KMS-11 (cell line): ENCODE measurements around the gene TRPV3.

Source experiments
- H2AFZ ChIP-seq: fragments of 200-600 bp; sonication (generic); 2 replicates; pipeline ENCODE4 v1.6.1; 2016; ENCODE audit warnings: antibody characterized with exemption, mixed run types, low read depth
- H3K27ac ChIP-seq: fragments of 200-600 bp; sonication (generic); 2 replicates; pipeline ENCODE4 v1.6.1; 2016; ENCODE audit warnings: mild to moderate bottlenecking, mixed run types
- H3K27me3 ChIP-seq: fragments of 200-600 bp; sonication (generic); 2 replicates; pipeline ENCODE4 v1.6.1; 2017; ENCODE audit warnings: mild to moderate bottlenecking, low read depth, mixed run types, moderate library complexity; ENCODE audit not compliant: insufficient read depth
- H3K36me3 ChIP-seq: fragments of 200-600 bp; sonication (generic); 2 replicates; pipeline ENCODE4 v1.6.1; 2017; ENCODE audit warnings: mild to moderate bottlenecking, mixed run types; ENCODE audit not compliant: insufficient read depth
- H3K4me1 ChIP-seq: fragments of 200-600 bp; sonication (generic); 2 replicates; pipeline ENCODE4 v1.6.1; 2016; ENCODE audit warnings: mild to moderate bottlenecking, low read depth, mixed run types; ENCODE audit not compliant: poor library complexity, severe bottlenecking
- H3K4me2 ChIP-seq: fragments of 200-600 bp; sonication (generic); 2 replicates; pipeline ENCODE4 v1.7.0; 2016; ENCODE audit warnings: mild to moderate bottlenecking, mixed run types
- H3K4me3 ChIP-seq: fragments of 200-600 bp; sonication (generic); IDR thresholded peaks from 2 replicates; pipeline ENCODE4 v1.6.1; 2017; ENCODE audit warnings: low read depth, low read length, mixed read lengths; ENCODE audit not compliant: insufficient read depth
- H3K79me2 ChIP-seq: fragments of 200-600 bp; sonication (generic); 2 replicates; pipeline ENCODE4 v1.6.1; 2016; ENCODE audit warnings: low read depth, mixed run types; ENCODE audit not compliant: insufficient read depth
- H3K9ac ChIP-seq: fragments of 200-600 bp; sonication (generic); 2 replicates; pipeline ENCODE4 v1.6.1; 2016; ENCODE audit warnings: mild to moderate bottlenecking, mixed run types
- H4K20me1 ChIP-seq: fragments of 200-600 bp; sonication (generic); 2 replicates; pipeline ENCODE4 v1.6.1; 2016; ENCODE audit warnings: mild to moderate bottlenecking, mixed run types; ENCODE audit not compliant: insufficient read depth
- CTCF ChIP-seq: fragments of 200-600 bp; sonication (generic); conservative IDR thresholded peaks from 2 replicates; pipeline ENCODE4 v1.6.1; 2017; ENCODE audit warnings: low read depth, mild to moderate bottlenecking, antibody characterized with exemption, low read length, moderate library complexity, mixed read lengths

TRPV3 gene

GRCh38 chr17:3482852-3483251, 74.8 kb downstream of the TRPV3 start:
- Histone ChIP-seq H3K9ac (no peak overlapping the region), H3K27ac (no peak overlapping the region), H3K4me2 (no peak overlapping the region), H3K4me3 (no peak overlapping the region), H3K36me3 (no peaks in the 10 kb centered on the region), H4K20me1 (no peaks in the 10 kb centered on the region), H2AFZ (no peak overlapping the region), H3K79me2 (no peaks in the 10 kb centered on the region), H3K27me3 (no peaks in the 10 kb centered on the region), H3K4me1 (no peaks in the 10 kb centered on the region)
- no peak for TF ChIP-seq CTCF

- H3K4me3 ChIP-seq, result no peak overlapping the region
- H3K9ac ChIP-seq, result no peak overlapping the region
- H2AFZ ChIP-seq, result no peak overlapping the region
- H4K20me1 ChIP-seq, result no peaks in the 10 kb centered on the region
- no peaks in the 10 kb centered on the region for H3K27me3 ChIP-seq
- H3K4me1 ChIP-seq, result no peaks in the 10 kb centered on the region
- no peak for TF ChIP-seq CTCF
- no peaks in the 10 kb centered on the region for H3K79me2 ChIP-seq
- no peak overlapping the region for H3K4me2 ChIP-seq
- H3K36me3 ChIP-seq, result no peaks in the 10 kb centered on the region
- no peak overlapping the region for H3K27ac ChIP-seq
Measured at GRCh38 chr17:3479988-3480387, 77.6 kb downstream of the TRPV3 start.

GRCh38 chr17:3475812-3476610, 81.6 kb downstream of the TRPV3 start, which contains the start of gene ASPA:
ASPA (plus strand) TSS chr17:3475997; CDS start chr17:3476160, 163 bp downstream.
- H3K79me2 ChIP-seq, result no peaks in the 10 kb centered on the region
- no peak for TF ChIP-seq CTCF
- H3K4me2 ChIP-seq, result no peak within 1 kb of the TSS
- H3K4me3 ChIP-seq, result no peak within 1 kb of the TSS
- H3K27me3 ChIP-seq, result no peaks in the 10 kb centered on the region
- no peaks in the 10 kb centered on the region for H3K36me3 ChIP-seq
- no peak within 1 kb of the TSS for H3K27ac ChIP-seq
- H3K9ac ChIP-seq, result no peak within 1 kb of the TSS
- no peak within 1 kb of the TSS for H2AFZ ChIP-seq
- H3K4me1 ChIP-seq, result no peaks in the 10 kb centered on the region
- no peaks in the 10 kb centered on the region for H4K20me1 ChIP-seq

GRCh38 chr17:3475251-3475685, 82.3 kb downstream of the TRPV3 start:
- Histone ChIP-seq H3K9ac (no peak overlapping the region), H2AFZ (no peak overlapping the region), H3K79me2 (no peaks in the 10 kb centered on the region), H4K20me1 (no peaks in the 10 kb centered on the region), H3K4me1 (no peaks in the 10 kb centered on the region), H3K27me3 (no peaks in the 10 kb centered on the region), H3K4me3 (no peak overlapping the region), H3K27ac (no peak overlapping the region), H3K4me2 (no peak overlapping the region), H3K36me3 (no peaks in the 10 kb centered on the region)
- no peak for TF ChIP-seq CTCF
